GM21825 (cell line): ENCODE data around the gene C14orf132.

Experiments
- ATAC-seq: cut with Tn5 transposase; IDR thresholded peaks from one replicate; pipeline ENCODE4 v1.9.1; 2021; ENCODE audit warnings: mild to moderate bottlenecking, moderate library complexity; ENCODE audit not compliant: unreplicated experiment

Gene C14orf132

GRCh38 chr14:96096639-96097610 is 57.8 kb downstream of the C14orf132 start:
- ATAC-seq: no peak

GRCh38 chr14:96097752-96098151 is 58.6 kb downstream of the C14orf132 start:
- no peak for ATAC-seq

GRCh38 chr14:96098309-96098998 is 59.3 kb downstream of the C14orf132 start:
- ATAC-seq: no peak

GRCh38 chr14:96098999-96099335 is 59.8 kb downstream of the C14orf132 start:
- ATAC-seq: no peak

- ATAC-seq: no peak
These were observed 61.3 kb downstream of the C14orf132 start for GRCh38 chr14:96100161-96101064.

- ATAC-seq: no peak
These were observed 63.1 kb downstream of the C14orf132 start for GRCh38 chr14:96102081-96102856.

GRCh38 chr14:96103075-96103474 is 63.9 kb downstream of the C14orf132 start:
- ATAC-seq: no peak

GRCh38 chr14:96103560-96104460 is 64.6 kb downstream of the C14orf132 start:
- no peak for ATAC-seq

- ATAC-seq: no peak
These were observed 65.4 kb downstream of the C14orf132 start for GRCh38 chr14:96104469-96105057.

- ATAC-seq: no peak
These were observed 66.1 kb downstream of the C14orf132 start for GRCh38 chr14:96105089-96105925.

- no peak for ATAC-seq
These were observed 66.8 kb downstream of the C14orf132 start for GRCh38 chr14:96105926-96106441.

- no peak for ATAC-seq
These were observed 67.7 kb downstream of the C14orf132 start for GRCh38 chr14:96106891-96107290.

GRCh38 chr14:96108061-96108795 is 69.1 kb downstream of the C14orf132 start:
- no peak for ATAC-seq

GRCh38 chr14:96108911-96109310 is 69.7 kb downstream of the C14orf132 start:
- no peak for ATAC-seq

- no peak for ATAC-seq
These were observed 70.6 kb downstream of the C14orf132 start for GRCh38 chr14:96109596-96110355.

- ATAC-seq: no peak
These were observed 72.9 kb downstream of the C14orf132 start for GRCh38 chr14:96112032-96112431.
